ENCODE measurements around the gene CA10.

Gene CA10

GRCh38 chr17:51907041-51907440, 251.5 kb downstream of the CA10 start:
- Histone ChIP-seq H3K79me2 (ENCODE audit: insufficient read depth, low read length) (no peaks in the 10 kb centered on the region), H3K27ac (ENCODE audit: low read length) (no peak overlapping the region), H3K4me2 (ENCODE audit: insufficient read depth, low read length) (no peak overlapping the region), H3K9ac (ENCODE audit: low read depth, low read length) (no peak overlapping the region), H3K4me3 (ENCODE audit: low read depth in 1 of 2, low read length in 2 of 2) (no peak overlapping the region), H2AFZ (ENCODE audit: low read depth, low read length) (no peak overlapping the region), H3K27me3 (ENCODE audit: insufficient read depth, low read length, poor library complexity) (no peaks in the 10 kb centered on the region), H3K36me3 (ENCODE audit: insufficient read depth, low read length) (no peaks in the 10 kb centered on the region), H3K9me3 (ENCODE audit: insufficient read depth, low read length, severe bottlenecking) (no peaks in the 10 kb centered on the region), H3K4me1 (ENCODE audit: insufficient read depth, low read length) (no peaks in the 10 kb centered on the region), H4K20me1 (ENCODE audit: insufficient read depth, low read length) (no peaks in the 10 kb centered on the region)
- ATAC-seq (ENCODE audit: insufficient read depth, low read depth) (no peak), DNase-seq (no peak)
- TF ChIP-seq EZH2 (IDR thresholded peaks at IDR 0.05; ENCODE audit: borderline replicate concordance, low read depth, low read length, severe bottlenecking) (no peak), CTCF (IDR thresholded peaks at IDR 0.05; ENCODE audit: borderline replicate concordance, extremely low read depth, low read length, poor library complexity, severe bottlenecking) (no peak)

- TF ChIP-seq EZH2 (IDR thresholded peaks at IDR 0.05; ENCODE audit: borderline replicate concordance, low read depth, low read length, severe bottlenecking), result no peak
- DNase-seq, result no peak
- no peak for ATAC-seq (ENCODE audit: insufficient read depth, low read depth)
- no peaks in the 10 kb centered on the region for H3K36me3 ChIP-seq (ENCODE audit: insufficient read depth, low read length)
- H4K20me1 ChIP-seq (ENCODE audit: insufficient read depth, low read length), result no peaks in the 10 kb centered on the region
- H3K9me3 ChIP-seq (ENCODE audit: insufficient read depth, low read length, severe bottlenecking), result no peaks in the 10 kb centered on the region
- no peak overlapping the region for H2AFZ ChIP-seq (ENCODE audit: low read depth, low read length)
- no peaks in the 10 kb centered on the region for H3K4me1 ChIP-seq (ENCODE audit: insufficient read depth, low read length)
- H3K4me3 ChIP-seq (ENCODE audit: low read depth in 1 of 2, low read length in 2 of 2), result no peak overlapping the region
- no peaks in the 10 kb centered on the region for H3K79me2 ChIP-seq (ENCODE audit: insufficient read depth, low read length)
- H3K27me3 ChIP-seq (ENCODE audit: insufficient read depth, low read length, poor library complexity), result no peaks in the 10 kb centered on the region
- H3K9ac ChIP-seq (ENCODE audit: low read depth, low read length), result no peak overlapping the region
- no peak overlapping the region for H3K4me2 ChIP-seq (ENCODE audit: insufficient read depth, low read length)
- no peak overlapping the region for H3K27ac ChIP-seq (ENCODE audit: low read length)
Measured at GRCh38 chr17:51904379-51904778, 254.1 kb downstream of the CA10 start.

GRCh38 chr17:51901242-51901641, 257.3 kb downstream of the CA10 start:
- Histone ChIP-seq H2AFZ (ENCODE audit: low read depth, low read length) (no peak overlapping the region), H3K79me2 (ENCODE audit: insufficient read depth, low read length) (no peaks in the 10 kb centered on the region), H3K27ac (ENCODE audit: low read length) (no peak overlapping the region), H3K9me3 (ENCODE audit: insufficient read depth, low read length, severe bottlenecking) (no peaks in the 10 kb centered on the region), H4K20me1 (ENCODE audit: insufficient read depth, low read length) (no peaks in the 10 kb centered on the region), H3K4me1 (ENCODE audit: insufficient read depth, low read length) (no peaks in the 10 kb centered on the region), H3K27me3 (ENCODE audit: insufficient read depth, low read length, poor library complexity) (peaks cover under 1% of the 10 kb centered on the region), H3K4me2 (ENCODE audit: insufficient read depth, low read length) (no peak overlapping the region), H3K9ac (ENCODE audit: low read depth, low read length) (no peak overlapping the region), H3K4me3 (ENCODE audit: low read depth in 1 of 2, low read length in 2 of 2) (no peak overlapping the region), H3K36me3 (ENCODE audit: insufficient read depth, low read length) (no peaks in the 10 kb centered on the region)
- DNase-seq, result no peak
- no peak for ATAC-seq (ENCODE audit: insufficient read depth, low read depth)
- TF ChIP-seq CTCF (IDR thresholded peaks at IDR 0.05; ENCODE audit: borderline replicate concordance, extremely low read depth, low read length, poor library complexity, severe bottlenecking), result no peak
- TF ChIP-seq EZH2 (IDR thresholded peaks at IDR 0.05; ENCODE audit: borderline replicate concordance, low read depth, low read length, severe bottlenecking), result no peak

GRCh38 chr17:51891936-51892335, 266.6 kb downstream of the CA10 start:
- H3K4me2 ChIP-seq (ENCODE audit: insufficient read depth, low read length), result no peak overlapping the region
- no peak overlapping the region for H3K9ac ChIP-seq (ENCODE audit: low read depth, low read length)
- H3K27me3 ChIP-seq (ENCODE audit: insufficient read depth, low read length, poor library complexity), result peaks cover 5% of the 10 kb centered on the region
- H4K20me1 ChIP-seq (ENCODE audit: insufficient read depth, low read length), result no peaks in the 10 kb centered on the region
- H3K4me3 ChIP-seq (ENCODE audit: low read depth in 1 of 2, low read length in 2 of 2), result no peak overlapping the region
- H2AFZ ChIP-seq (ENCODE audit: low read depth, low read length), result no peak overlapping the region
- no peaks in the 10 kb centered on the region for H3K36me3 ChIP-seq (ENCODE audit: insufficient read depth, low read length)
- no peak overlapping the region for H3K27ac ChIP-seq (ENCODE audit: low read length)
- DNase-seq (no peak), ATAC-seq (ENCODE audit: insufficient read depth, low read depth) (no peak)
- no peaks in the 10 kb centered on the region for H3K79me2 ChIP-seq (ENCODE audit: insufficient read depth, low read length)
- H3K4me1 ChIP-seq (ENCODE audit: insufficient read depth, low read length), result no peaks in the 10 kb centered on the region
- TF ChIP-seq CTCF (IDR thresholded peaks at IDR 0.05; ENCODE audit: borderline replicate concordance, extremely low read depth, low read length, poor library complexity, severe bottlenecking) (no peak), EZH2 (IDR thresholded peaks at IDR 0.05; ENCODE audit: borderline replicate concordance, low read depth, low read length, severe bottlenecking) (no peak)
- H3K9me3 ChIP-seq (ENCODE audit: insufficient read depth, low read length, severe bottlenecking), result no peaks in the 10 kb centered on the region

Measured in DND-41 (cell line).